ENCODE data around the gene TNK1.
"Not testable (repeated sequence)": the region's sequence is repeated elsewhere in the genome, so short reads cannot be mapped to it uniquely, and the experiment has no call there.

Gene TNK1
- 3.9 to 8.1 (median 7.1) reads per million in 3 experiments for total RNA-seq

DNA sequence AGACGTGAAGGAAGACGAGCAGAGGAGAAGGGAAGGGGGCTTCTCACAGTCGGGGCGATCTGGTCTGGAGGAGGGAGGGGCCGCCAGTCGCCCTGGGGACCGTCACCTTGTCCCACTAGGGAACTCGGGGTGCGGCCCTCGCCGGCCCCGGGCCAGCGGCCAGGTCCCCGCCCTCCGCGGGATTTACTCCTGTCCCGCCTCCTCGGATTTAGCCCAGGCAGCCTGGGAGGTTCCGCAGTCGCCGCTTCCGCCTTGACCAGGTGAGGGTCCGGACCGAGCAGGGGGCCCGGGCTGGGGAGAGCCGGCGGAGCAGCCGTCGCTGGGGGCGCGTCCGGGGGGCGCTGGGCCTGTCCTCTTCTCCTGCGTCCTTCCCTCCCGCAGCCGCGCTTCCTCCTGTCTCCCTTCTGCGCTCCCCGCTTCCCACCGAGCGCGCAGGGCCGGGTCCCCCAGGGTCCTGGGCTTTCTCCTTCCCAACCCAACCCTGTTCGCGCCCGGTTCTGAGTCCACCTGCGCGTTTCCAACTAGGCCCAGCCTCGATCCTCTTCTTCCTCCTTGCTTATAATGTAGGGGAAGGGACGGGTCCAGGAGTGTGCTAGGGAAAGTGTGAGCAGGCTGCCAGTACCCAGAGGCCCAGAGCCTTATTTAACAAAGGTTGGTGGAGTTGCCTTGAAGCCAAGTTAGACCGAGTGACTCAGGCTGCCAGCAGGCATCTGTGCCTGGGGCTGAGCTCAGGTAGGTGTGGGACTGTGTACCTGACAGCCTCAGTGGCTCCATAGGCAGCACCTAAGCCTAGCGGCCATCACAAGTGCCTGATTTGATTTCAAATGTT is at the start of gene TNK1:
TSS of gene TNK1 (plus strand) at position 235 of the 829 bp plus-strand sequence. CDS start 1,838 bp downstream, outside the sequence.
- DNase-seq, result no peak

GRCh38 chr17:7332111-7332510 is 48.8 kb upstream of the TNK1 start:
- DNase-seq, result no peak

DNA sequence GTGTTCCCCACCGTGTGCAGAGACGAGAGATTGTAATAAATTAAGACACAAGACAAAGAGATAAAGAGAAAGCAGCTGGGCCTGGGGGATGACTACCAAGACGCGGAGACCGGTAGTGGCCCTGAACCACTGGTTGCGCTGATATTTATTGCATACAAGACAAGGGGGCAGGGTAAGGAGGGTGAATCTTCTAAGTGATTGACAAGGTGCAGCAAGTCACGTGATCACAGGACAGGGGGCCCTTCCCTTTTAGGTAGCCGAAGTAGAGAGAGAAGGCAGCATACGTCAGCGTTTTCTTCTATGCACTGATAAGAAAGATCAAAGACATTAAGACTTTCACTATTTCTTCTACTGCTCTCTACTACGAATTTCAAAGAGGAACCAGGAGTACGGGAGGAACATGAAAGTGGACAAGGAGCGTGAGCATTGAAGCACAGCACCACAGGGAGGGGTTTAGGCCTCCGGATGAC is 48.3 kb upstream of the TNK1 start:
- peak; percentile 71 for DNase-seq

DNA sequence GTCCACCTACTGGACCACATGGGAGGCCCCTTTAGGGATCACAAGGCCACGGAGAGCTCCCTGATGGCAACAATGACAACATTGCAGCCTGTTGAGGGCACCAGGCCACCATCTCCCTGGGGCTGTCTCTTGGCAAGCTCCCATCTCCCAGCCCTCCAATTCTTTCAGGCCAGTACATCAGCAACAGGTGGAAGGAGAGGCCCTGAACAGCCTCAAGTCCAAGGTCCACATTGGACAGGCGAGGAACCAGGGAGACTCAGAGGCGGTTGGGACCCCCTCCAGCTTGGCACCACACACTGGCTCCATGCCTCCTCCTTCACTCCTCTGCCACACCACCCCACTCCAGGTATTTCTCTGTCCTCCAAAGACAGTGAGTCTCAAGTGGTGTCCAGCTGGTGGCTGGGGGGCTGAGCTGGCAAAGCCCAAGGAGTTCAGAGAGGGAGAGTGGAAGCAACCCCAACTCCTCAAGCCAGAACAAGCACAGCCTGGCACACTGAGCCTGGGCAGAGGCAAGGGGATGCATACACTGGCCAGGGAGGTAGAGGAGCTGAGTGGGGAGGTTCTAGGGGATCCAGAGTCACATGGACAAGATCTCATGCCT is 45.9 kb upstream of the TNK1 start:
- no peak for DNase-seq

DNA sequence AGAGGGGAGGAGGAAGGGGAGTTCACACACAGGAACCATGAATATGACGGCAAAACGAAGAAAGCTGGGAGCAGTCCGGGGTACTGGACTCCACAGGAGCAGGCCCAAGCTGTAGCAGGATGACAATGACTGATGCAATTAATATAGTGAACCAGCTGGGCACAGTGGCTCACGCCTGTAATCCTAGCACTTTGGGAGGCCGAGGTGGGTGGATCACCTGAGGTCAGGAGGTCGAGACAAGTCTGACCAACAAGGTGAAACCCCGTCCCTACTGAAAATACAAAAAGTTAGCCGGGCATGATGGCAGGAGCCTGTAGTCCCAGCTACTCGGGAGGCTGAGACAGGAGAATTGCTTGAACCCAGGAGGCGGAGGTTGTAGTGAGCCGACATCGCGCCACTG is 45.1 kb upstream of the TNK1 start:
- not testable (repeated sequence) for DNase-seq

- peak; percentile 78 for DNase-seq
Observed at GRCh38 chr17:7336240-7337175, 44.4 kb upstream of the TNK1 start, which contains the start of gene ACAP1. Gene ACAP1 (plus strand): TSS chr17:7336529. CDS start chr17:7336735, 206 bp downstream.

DNA sequence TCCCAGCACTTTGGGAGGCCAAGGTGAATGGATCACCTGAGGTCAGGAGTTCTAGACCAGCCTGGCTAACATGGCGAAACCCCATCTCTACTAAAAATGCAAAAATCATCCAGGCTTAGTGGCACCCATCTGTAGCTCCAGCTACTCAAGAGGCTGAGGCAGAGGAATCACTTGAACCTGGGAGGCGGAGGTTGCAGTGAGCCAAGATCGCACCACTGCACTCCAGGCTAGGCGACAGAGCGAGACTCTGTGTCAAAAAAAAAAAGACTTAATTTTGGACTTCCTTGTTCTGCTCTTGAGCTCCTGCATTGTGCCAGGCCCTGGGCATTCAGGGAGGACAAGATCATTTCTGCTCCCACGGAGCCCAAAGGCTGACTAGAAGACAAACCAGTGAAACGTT is 43.3 kb upstream of the TNK1 start:
- DNase-seq, result not testable (repeated sequence)

GRCh38 chr17:7340179-7340578 is 40.7 kb upstream of the TNK1 start:
- DNase-seq, result no peak

- no peak for DNase-seq
Observed at GRCh38 chr17:7341842-7342241, 39.0 kb upstream of the TNK1 start.

DNA sequence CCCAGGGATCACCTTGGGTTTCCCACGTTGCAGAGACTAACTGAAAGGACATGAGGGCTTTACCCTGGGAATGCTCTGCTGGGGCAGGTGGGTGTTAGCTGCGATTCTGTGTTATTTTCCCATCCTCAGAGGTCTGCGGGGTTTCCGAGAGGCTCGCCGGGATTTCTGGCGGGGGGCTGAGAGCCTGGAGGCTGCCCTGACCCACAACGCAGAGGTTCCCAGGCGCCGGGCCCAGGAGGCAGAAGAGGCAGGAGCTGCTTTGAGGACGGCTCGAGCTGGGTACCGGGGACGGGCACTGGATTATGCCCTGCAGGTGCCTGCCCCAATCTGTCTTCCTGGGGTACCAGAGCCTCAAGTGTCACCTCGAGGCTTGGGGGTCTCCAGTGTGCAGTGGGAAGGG is 37.6 kb upstream of the TNK1 start:
- DNase-seq, result no peak

GRCh38 chr17:7346761-7347614 is 33.9 kb upstream of the TNK1 start:
- no peak for DNase-seq

- DNase-seq, result no peak
Observed at GRCh38 chr17:7347630-7348477, 33.0 kb upstream of the TNK1 start.

GRCh38 chr17:7348478-7349242 is 32.2 kb upstream of the TNK1 start:
- DNase-seq, result no peak

- DNase-seq, result peak; percentile 75
Observed at GRCh38 chr17:7351665-7352502, 29.0 kb upstream of the TNK1 start, which contains the start of gene KCTD11. Gene KCTD11 (plus strand): TSS chr17:7352162.

- DNase-seq, result no peak
Observed at GRCh38 chr17:7352503-7352889, 28.4 kb upstream of the TNK1 start.

- DNase-seq, result no peak
Observed at GRCh38 chr17:7352910-7353635, 27.8 kb upstream of the TNK1 start.

DNA sequence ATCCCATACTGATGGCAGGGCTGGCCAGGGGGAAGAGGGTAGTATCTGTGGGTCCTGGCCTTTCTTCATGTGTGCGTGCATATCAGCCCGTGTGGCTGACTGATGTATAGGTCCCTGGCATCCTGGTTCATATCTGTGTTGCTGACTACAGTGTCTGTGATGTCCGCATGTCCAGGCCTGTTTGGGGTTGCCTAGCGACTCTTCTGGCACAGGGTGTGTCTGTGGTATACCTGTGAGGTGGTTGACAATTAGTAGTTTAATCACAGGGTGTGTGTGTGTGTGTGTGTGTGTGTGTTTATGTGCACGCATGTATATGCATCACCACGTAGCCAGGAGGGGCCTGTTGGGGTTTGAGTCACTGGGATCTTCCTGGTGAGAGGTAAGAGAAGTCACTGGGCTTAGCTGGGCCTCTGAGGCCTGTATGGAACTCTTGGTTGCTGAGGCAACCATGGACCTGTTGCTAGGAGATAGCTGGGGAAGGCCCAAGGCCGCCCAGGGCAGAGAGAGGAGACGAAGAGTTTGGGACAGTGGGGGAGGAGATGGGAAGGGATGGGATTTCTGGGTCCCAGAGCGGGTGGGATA is 26.5 kb upstream of the TNK1 start:
- no peak for DNase-seq

- no peak for DNase-seq
Observed at GRCh38 chr17:7355053-7355452, 25.8 kb upstream of the TNK1 start, which contains the start of gene TMEM95. Gene TMEM95 (plus strand): TSS chr17:7355156. CDS start chr17:7355205, 49 bp downstream.
